Measurements from ENCODE around the gene MYO5B. TPM values are rescaled to one million over a fixed set of nuclear protein-coding genes. Genes with fewer than 3 reads are reported as not detected.

MYO5B gene
- total and polyA plus RNA-seq, 9 of the 15 experiments (the other 6 are each of a cell fraction or from before 2014, with no cell fraction given) = 0.07 to 0.42 (median 0.28) TPM

- no peak for TF ChIP-seq ZNF395 (CRISPR knock-in tag; IDR thresholded peaks at IDR 0.05)
- TF ChIP-seq ZNF277 (CRISPR knock-in tag; IDR thresholded peaks at IDR 0.05; ENCODE audit: borderline replicate concordance) = no peak
- no peak for TF ChIP-seq ERF (CRISPR knock-in tag; IDR thresholded peaks at IDR 0.05)
- TF ChIP-seq ZNF561 (CRISPR knock-in tag; conservative IDR thresholded peaks at IDR 0.05) = no peak
- TF ChIP-seq NFE2 (IDR thresholded peaks at IDR 0.05; ENCODE audit: low read depth) = peak; percentile 51; the same call in 1 of the 2 replicates
- no peak for TF ChIP-seq ZBTB9 (CRISPR knock-in tag; IDR thresholded peaks at IDR 0.05)
- no peak for TF ChIP-seq CUX1 (CRISPR knock-in tag; IDR thresholded peaks at IDR 0.05)
- no peak for TF ChIP-seq HNRNPH1 (optimal IDR thresholded peaks at IDR 0.05; ENCODE audit: low read depth, low read length)
- TF ChIP-seq ZNF717 (CRISPR knock-in tag; IDR thresholded peaks at IDR 0.05) = no peak
- TF ChIP-seq E2F4 (CRISPR knock-in tag; IDR thresholded peaks at IDR 0.05; ENCODE audit: low read depth) = no peak
- no peak for TF ChIP-seq ZNF76 (CRISPR knock-in tag; IDR thresholded peaks at IDR 0.05; ENCODE audit: borderline replicate concordance)
These were observed 156.5 kb downstream of the MYO5B start (continued) for GRCh38 chr18:50038448-50038847.
